ENCODE data around the gene AAK1. TPM values are rescaled to one million over a fixed set of nuclear protein-coding genes. Genes with fewer than 3 reads are reported as not detected.

The AAK1 gene
- total RNA-seq, 4 donors from 2014 or later: 28.0 to 35.5 (median 32.8) TPM

DNA sequence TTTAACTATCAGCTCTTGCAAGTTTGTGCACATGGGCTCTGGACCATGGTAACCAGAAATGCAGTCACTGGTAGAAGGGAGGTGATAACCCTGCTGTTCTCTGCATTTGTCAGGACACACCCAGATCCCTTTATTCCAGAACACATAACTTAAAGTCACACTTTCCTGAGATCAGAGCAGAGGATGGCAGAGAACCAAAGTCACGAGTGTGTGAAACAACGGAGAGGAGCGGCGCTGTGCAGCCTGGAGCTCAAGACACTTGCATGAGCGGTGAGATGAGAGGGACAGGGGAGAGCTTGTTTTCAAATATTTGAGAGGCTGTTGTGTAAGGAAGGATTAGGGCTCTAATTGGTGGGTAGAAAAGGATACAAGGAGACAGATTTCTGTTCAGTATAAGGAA, 43.3 kb upstream of the AAK1 start:
- intact Hi-C loops (cut with DNase I): no loop called here
- Histone ChIP-seq H3K36me3 (no peaks in the 10 kb centered on the region), H3K27ac (peak overlapping the region in 2 of 4 donors; percentile 2 to 18), H3K27me3 (no peaks in the 10 kb centered on the region), H3K9me3 (no peaks in the 10 kb centered on the region), H3K4me3 (no peak overlapping the region), H3K4me1 (peaks cover 0 to 50% (median 9%) of the 10 kb centered on the region in 3 donors)
- TF ChIP-seq CTCF (IDR thresholded peaks at IDR 0.05) (no peak), POLR2A (IDR thresholded peaks at IDR 0.05) (no peak)
- WGBS, 2 donors: 48 to 62% methylated on average over 5 of the region's 5 CpGs
- no peak for DNase-seq

- no peaks in the 10 kb centered on the region for H3K9me3 ChIP-seq
- peaks cover 0 to 42% (median 5%) of the 10 kb centered on the region in 3 donors for H3K4me1 ChIP-seq
- no peak for DNase-seq
- no peaks in the 10 kb centered on the region for H3K27me3 ChIP-seq
- H3K27ac ChIP-seq: no peak overlapping the region
- 27 to 46% methylated on average over 5 of the region's 5 CpGs for WGBS, 2 donors
- H3K4me3 ChIP-seq: no peak overlapping the region
- TF ChIP-seq CTCF (IDR thresholded peaks at IDR 0.05): no peak
- intact Hi-C loops (cut with DNase I): no loop called here
- H3K36me3 ChIP-seq: no peaks in the 10 kb centered on the region
These were observed 41.9 kb upstream of the AAK1 start for GRCh38 chr2:69685321-69686048.

DNA sequence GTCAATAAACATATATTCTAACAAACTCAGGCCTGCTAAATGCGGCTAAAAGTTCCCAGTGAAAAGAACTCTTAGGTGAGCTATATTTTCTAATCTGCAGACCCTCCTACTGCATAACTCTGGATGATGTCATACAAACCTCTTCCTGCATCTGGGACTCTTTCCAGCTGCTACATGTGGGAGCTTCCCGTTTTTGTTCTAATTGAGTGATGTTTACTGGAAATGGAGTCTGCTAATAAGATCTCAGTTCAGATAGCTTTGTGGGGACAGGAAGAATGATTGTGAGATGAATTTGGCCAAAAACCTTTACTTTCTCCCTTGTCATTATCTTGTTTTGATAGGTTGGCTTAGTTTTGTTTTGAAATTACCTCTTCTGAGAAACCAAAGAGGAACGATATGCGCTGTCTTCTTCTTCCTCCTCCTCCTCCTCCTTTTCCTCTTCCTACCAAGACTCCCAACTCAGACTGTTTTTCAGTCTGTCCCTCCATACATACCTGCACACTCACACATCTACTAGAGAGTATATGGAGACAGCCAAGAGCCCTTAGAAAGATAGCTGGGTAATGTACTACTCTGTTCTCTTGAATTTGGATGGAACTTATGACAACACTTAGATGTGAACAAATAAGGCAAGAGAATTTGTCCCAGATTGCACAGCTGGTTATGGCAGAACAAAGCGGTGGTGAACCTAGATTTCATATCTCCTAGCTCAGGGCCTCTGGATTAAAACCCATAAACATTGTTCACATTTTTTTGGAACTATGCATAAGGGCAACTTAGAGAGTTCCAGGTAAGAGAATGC, 39.8 kb upstream of the AAK1 start:
- peak overlapping the region; percentile 6 to 70 (median 53) for H3K27ac ChIP-seq
- H3K27me3 ChIP-seq: no peaks in the 10 kb centered on the region
- no peak for DNase-seq
- peaks cover 0 to 42% (median 5%) of the 10 kb centered on the region in 3 donors for H3K4me1 ChIP-seq
- no peaks in the 10 kb centered on the region for H3K9me3 ChIP-seq
- TF ChIP-seq POLR2A (IDR thresholded peaks at IDR 0.05) (no peak), CTCF (IDR thresholded peaks at IDR 0.05) (no peak)
- 40 to 43% methylated on average over 5 of the region's 5 CpGs for WGBS, 2 donors
- intact Hi-C loops (cut with DNase I): no loop called here
- H3K36me3 ChIP-seq: no peaks in the 10 kb centered on the region
- H3K4me3 ChIP-seq: peak overlapping the region in 1 of 4 donors; percentile 45

DNA sequence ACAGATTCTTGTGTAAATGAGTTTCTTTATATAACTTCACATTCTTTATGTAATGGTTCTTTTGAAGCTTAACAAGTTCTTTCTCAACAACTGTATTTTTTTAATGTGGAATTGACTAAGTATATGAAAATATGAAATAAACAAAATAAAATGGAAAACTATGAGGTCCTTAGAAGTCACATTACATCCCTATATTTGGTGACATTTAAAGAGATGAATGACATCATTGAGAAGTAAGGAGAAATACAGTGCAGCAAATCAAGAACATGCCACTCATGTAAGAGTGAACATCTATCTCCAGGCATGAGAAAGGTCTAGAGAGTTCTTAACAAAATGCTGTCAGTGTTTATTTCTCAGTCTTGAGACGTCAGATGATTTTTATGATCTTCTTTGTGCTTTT, 39.0 kb upstream of the AAK1 start:
- intact Hi-C loops (cut with DNase I): no loop called here
- Histone ChIP-seq H3K27me3 (no peaks in the 10 kb centered on the region), H3K4me1 (peaks cover 0 to 42% (median 5%) of the 10 kb centered on the region in 3 donors), H3K4me3 (no peak overlapping the region), H3K36me3 (no peaks in the 10 kb centered on the region), H3K9me3 (no peaks in the 10 kb centered on the region), H3K27ac (peak overlapping the region in 1 of 4 donors; percentile 45)
- 48 to 91% methylated on average over 1 of the region's 1 CpG for WGBS, 2 donors
- DNase-seq: no peak
- TF ChIP-seq POLR2A (IDR thresholded peaks at IDR 0.05): no peak
- no peak for TF ChIP-seq CTCF (IDR thresholded peaks at IDR 0.05)

Data from esophagus squamous epithelium (tissue), 5 donors.